Calu3 (cell line): Measurements from ENCODE around the gene TRIP11. TPM values are rescaled to one million over a fixed set of nuclear protein-coding genes. Genes with fewer than 3 reads are reported as not detected.

ENCODE experiments used
- BruUV-seq: library from RNA; stranded (reverse); fragments of 400-500 nt; replicated peaks from 2 replicates; lab custom pipeline; 2021; lab: Mats Ljungman, UMichigan
- CTCF ChIA-PET: fragments of 300-600 bp; sonication (Branson Sonifier 250); formaldehyde crosslinking; loops from one replicate; lab custom pipeline; 2022; ENCODE audit warnings: antibody characterized with exemption; lab: Charles Lee
- DNase-seq: peaks from one replicate; pipeline ENCODE4 v3.0.0; 2022
- H3K27ac Mint-ChIP-seq: one replicate; pipeline ENCODE4 v1.8.0; 2022; ENCODE audit warnings: mixed read lengths; ENCODE audit not compliant: unreplicated experiment
- H3K27me3 Mint-ChIP-seq: one replicate; pipeline ENCODE4 v1.8.0; 2022; ENCODE audit warnings: mixed read lengths; ENCODE audit not compliant: unreplicated experiment
- H3K36me3 Mint-ChIP-seq: one replicate; pipeline ENCODE4 v1.8.0; 2022; ENCODE audit warnings: mild to moderate bottlenecking, moderate library complexity, mixed read lengths; ENCODE audit not compliant: insufficient read depth, unreplicated experiment
- H3K4me1 Mint-ChIP-seq: one replicate; pipeline ENCODE4 v1.8.0; 2022; ENCODE audit warnings: mild to moderate bottlenecking, low read depth, mixed read lengths; ENCODE audit not compliant: unreplicated experiment
- H3K4me3 Mint-ChIP-seq: one replicate; pipeline ENCODE4 v1.8.0; 2022; ENCODE audit warnings: mild to moderate bottlenecking, low read depth, moderate library complexity, mixed read lengths; ENCODE audit not compliant: unreplicated experiment
- H3K9me3 Mint-ChIP-seq: one replicate; pipeline ENCODE4 v1.8.0; 2022; ENCODE audit warnings: low read depth, mixed read lengths; ENCODE audit not compliant: unreplicated experiment
- intact Hi-C: fragments of 100-400 bp; cut with micrococcal nuclease; formaldehyde crosslinking; loops from one replicate; pipeline ENCODE4 v1.10.0; 2022; ENCODE audit not compliant: unreplicated experiment
- total RNA-seq: library from RNA; stranded (reverse); gene quantifications from 2 replicates; pipeline ENCODE4 v1.2.3, GENCODE V29; 2022
- TF ChIP-seq, protein P1 (sequence below): fragments of 200-600 bp; IDR thresholded peaks from one replicate; pipeline ENCODE4 v1.8.0; 2022; ENCODE audit warnings: antibody characterized with exemption; ENCODE audit not compliant: unreplicated experiment

The TRIP11 gene
- total RNA-seq, 1 experiment from 2014 or later: 50.2 TPM

DNA sequence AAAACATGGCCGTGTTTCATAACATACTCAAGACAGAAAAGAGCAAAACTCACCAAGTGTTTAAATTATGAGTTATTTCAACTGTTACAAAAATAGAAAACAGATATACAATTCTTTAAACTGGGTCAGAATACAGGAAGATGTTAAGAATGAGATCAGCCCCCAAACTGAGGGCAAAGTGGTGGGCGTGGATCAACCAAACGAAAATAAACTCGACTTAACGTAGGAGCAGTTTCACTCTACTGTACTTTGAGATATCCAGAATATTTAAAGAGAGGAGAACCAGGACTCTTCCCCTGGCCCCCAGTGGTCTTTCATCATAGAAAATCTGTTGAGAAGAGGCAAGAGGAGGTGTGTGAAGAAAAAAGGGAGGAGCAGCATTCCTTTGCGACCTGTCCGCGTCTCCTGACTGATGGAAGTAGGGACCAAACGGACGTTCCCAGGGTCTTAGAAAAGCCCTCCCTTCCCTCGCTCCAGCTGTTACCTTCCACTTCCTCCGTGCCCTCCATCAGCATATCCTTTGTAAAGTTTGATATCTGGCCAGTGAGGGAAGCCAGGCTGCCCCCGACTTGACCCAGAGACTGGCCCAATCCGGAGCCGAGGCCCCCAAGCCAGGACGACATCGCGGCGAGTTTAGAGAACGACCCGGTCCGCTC lies 668 bp downstream of the TRIP11 start:
- no peaks in the 10 kb centered on the region for H3K27me3 Mint-ChIP-seq
- CTCF ChIA-PET: interaction anchor here (1.2 kb wide), 1 partner anchor 82 kb away, joined by 3 read pairs; the partner anchor contains the start of genes CPSF2 and NDUFB1
- TF ChIP-seq, protein P1, sequence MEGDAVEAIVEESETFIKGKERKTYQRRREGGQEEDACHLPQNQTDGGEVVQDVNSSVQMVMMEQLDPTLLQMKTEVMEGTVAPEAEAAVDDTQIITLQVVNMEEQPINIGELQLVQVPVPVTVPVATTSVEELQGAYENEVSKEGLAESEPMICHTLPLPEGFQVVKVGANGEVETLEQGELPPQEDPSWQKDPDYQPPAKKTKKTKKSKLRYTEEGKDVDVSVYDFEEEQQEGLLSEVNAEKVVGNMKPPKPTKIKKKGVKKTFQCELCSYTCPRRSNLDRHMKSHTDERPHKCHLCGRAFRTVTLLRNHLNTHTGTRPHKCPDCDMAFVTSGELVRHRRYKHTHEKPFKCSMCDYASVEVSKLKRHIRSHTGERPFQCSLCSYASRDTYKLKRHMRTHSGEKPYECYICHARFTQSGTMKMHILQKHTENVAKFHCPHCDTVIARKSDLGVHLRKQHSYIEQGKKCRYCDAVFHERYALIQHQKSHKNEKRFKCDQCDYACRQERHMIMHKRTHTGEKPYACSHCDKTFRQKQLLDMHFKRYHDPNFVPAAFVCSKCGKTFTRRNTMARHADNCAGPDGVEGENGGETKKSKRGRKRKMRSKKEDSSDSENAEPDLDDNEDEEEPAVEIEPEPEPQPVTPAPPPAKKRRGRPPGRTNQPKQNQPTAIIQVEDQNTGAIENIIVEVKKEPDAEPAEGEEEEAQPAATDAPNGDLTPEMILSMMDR: no peak

DNA sequence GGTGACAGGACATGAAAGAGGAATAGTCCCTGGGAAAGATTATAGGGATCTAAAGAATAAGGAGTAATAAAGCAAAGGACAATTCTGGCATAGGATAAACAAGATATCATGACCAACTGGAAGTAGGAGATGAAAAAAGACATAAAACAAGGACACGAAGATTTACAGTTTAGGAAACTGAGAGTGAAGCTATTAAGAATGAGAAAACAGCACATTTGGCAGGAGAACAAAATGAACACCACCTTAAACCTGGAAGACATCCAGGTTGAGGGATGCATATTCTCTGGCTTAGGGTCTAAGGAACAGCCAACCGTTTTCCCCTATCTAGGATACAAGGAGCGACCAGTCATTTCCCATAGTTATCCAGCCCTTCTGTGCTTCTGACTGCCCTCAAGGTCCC lies 1.9 kb downstream of the TRIP11 start:
- DNase-seq: no peak
- H3K4me3 Mint-ChIP-seq: peak overlapping the region; percentile 92
- intact Hi-C loops: no loop called here
- TF ChIP-seq, protein P1: no peak
- H3K27ac Mint-ChIP-seq: peak overlapping the region; percentile 93
- peaks cover 3% of the 10 kb centered on the region for H3K9me3 Mint-ChIP-seq
- peaks cover 35% of the 10 kb centered on the region for H3K36me3 Mint-ChIP-seq
- no TSS peak for BruUV-seq
- CTCF ChIA-PET: no interaction called here
- peaks cover 24% of the 10 kb centered on the region for H3K4me1 Mint-ChIP-seq
- no peaks in the 10 kb centered on the region for H3K27me3 Mint-ChIP-seq

More for the DNA sequence above, 668 bp downstream of the TRIP11 start:
- Mint-ChIP-seq H3K4me3 (peak overlapping the region; percentile 92), H3K27ac (peak overlapping the region; percentile 93), H3K36me3 (peaks cover 35% of the 10 kb centered on the region), H3K4me1 (peaks cover 24% of the 10 kb centered on the region), H3K9me3 (peaks cover 3% of the 10 kb centered on the region)
- peak; percentile 49 for DNase-seq
- intact Hi-C loops: no loop called here
- BruUV-seq: TSS peak; percentile 72

DNA sequence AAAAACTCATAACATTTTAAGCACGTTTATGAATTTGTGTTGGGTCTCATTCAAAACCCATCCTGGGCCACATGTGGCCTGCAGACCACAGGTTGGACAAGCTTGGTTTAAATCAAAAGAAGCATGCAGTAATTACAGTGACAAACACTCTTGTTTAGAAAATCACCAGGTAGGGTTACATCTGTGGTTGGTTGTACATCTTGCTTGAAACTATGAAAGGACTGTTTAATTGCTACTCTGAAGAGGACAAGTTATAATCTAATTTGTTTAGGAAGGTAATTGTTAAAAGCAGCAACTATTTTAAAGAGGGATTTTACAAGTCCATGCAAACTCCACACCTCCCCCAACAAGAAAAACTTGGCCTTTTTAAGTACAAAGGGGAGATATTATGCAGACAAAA lies 4.0 kb downstream of the TRIP11 start:
- Mint-ChIP-seq H3K4me3 (no peak overlapping the region), H3K9me3 (peaks cover 3% of the 10 kb centered on the region), H3K27me3 (no peaks in the 10 kb centered on the region), H3K27ac (no peak overlapping the region), H3K36me3 (peaks cover 47% of the 10 kb centered on the region), H3K4me1 (peaks cover 24% of the 10 kb centered on the region)
- CTCF ChIA-PET: no interaction called here
- BruUV-seq: no TSS peak
- intact Hi-C loops: no loop called here
- TF ChIP-seq, protein P1: no peak
- no peak for DNase-seq

DNA sequence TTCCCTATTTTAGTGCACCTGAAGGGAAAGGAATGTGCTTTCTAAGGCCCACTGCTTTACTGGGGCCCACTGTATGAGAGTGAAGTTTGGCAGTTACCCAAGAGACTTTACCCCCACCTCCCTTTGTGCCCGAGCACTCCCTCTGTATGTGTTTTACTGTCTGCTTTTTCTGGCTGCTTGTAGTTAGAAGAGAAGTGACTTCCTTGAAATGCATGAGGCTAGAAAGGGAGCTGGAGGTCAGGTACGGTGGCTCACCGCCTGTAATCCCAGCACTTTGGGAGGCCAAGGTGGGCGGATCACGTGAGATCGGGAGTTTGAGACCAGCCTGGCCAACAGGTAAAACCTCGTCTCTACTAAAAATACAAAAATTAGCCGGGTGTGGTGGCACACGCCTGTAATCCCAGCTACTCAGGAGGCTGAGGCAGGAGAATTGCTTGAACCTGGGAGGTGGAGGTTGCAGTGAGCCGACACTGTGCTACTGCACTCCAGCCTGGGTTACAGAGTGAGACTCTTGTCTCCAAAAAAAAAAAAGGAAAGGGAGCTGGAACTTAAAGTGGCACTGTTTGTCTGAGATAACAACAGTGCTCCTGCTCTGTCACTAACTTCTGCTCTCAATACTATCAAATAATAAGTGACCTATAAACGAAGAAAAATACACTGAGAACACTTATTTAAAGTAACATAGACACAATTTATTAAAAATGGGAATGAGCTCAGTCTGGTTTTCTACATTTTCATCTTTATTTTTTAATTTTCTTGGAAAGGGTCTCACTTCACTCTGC lies 5.8 kb downstream of the TRIP11 start:
- H3K27me3 Mint-ChIP-seq: no peaks in the 10 kb centered on the region
- DNase-seq: no peak
- no peak overlapping the region for H3K4me3 Mint-ChIP-seq
- no TSS peak for BruUV-seq
- H3K4me1 Mint-ChIP-seq: peaks cover 24% of the 10 kb centered on the region
- TF ChIP-seq, protein P1: no peak
- CTCF ChIA-PET: interaction anchor here (0.6 to 0.7 kb wide), 2 partner anchors 106 to 120 kb away, joined by 3 read pairs; no protein-coding TSS in a partner anchor
- peaks cover 3% of the 10 kb centered on the region for H3K9me3 Mint-ChIP-seq
- H3K36me3 Mint-ChIP-seq: peaks cover 31% of the 10 kb centered on the region
- no peak overlapping the region for H3K27ac Mint-ChIP-seq
- intact Hi-C loops: no loop called here
